ENCODE measurements around the gene TIMM44.

Gene TIMM44

GRCh38 chr19:7925171-7925851, 18.2 kb downstream of the TIMM44 start:
- Mint-ChIP-seq H3K4me3 (peak overlapping the region; percentile 65), H3K4me1 (peaks cover 25% of the 10 kb centered on the region), H3K27me3 (no peaks in the 10 kb centered on the region), H3K27ac (ENCODE audit: low read depth) (peak overlapping the region; percentile 64), H3K36me3 (ENCODE audit: insufficient read depth) (peaks cover 25% of the 10 kb centered on the region), H3K9me3 (no peaks in the 10 kb centered on the region)
- ATAC-seq (replicated peaks; ENCODE audit: extremely low read depth, poor library complexity, severe bottlenecking) (peak; percentile 25), DNase-seq (ENCODE audit: low spot score in 2 of 2) (peak; percentile 65 to 74)

DNA sequence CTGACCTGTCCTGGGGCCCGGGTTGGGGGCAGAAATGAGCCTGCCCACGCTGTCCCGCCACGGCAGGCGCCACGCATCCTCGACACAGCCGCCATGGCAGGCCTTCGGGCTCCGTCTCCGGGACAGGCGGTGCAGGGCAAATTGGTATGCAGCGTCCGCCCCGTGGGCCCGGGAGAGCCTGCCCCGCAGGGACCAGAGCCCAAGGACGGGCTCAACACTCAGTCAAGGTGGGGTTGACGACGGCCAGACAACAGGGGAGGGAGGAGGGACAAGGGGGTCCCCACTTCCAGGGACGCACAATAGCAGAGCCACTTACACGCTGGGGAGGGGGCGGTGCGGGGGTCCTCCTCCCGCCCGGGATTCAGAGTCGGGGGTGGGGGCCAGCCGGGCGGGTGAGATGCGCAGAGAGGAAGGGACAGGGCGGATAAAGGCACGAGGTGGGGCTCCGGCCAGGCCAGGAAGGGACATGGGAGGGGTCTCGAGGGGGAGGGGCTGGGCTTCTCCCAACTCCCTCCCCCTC, 18.8 kb downstream of the TIMM44 start:
- Mint-ChIP-seq H3K9me3 (no peaks in the 10 kb centered on the region), H3K4me1 (peaks cover 31% of the 10 kb centered on the region), H3K27ac (ENCODE audit: low read depth) (peak overlapping the region; percentile 64), H3K4me3 (peak overlapping the region; percentile 65), H3K27me3 (peaks cover 4% of the 10 kb centered on the region), H3K36me3 (ENCODE audit: insufficient read depth) (peaks cover 31% of the 10 kb centered on the region)
- ATAC-seq (replicated peaks; ENCODE audit: extremely low read depth, poor library complexity, severe bottlenecking) (no peak), DNase-seq (ENCODE audit: low spot score in 2 of 2) (no peak)

- ATAC-seq (replicated peaks; ENCODE audit: extremely low read depth, poor library complexity, severe bottlenecking), result no peak
- Mint-ChIP-seq H3K27me3 (peaks cover 9% of the 10 kb centered on the region), H3K27ac (ENCODE audit: low read depth) (no peak overlapping the region), H3K9me3 (no peaks in the 10 kb centered on the region), H3K4me1 (peaks cover 31% of the 10 kb centered on the region), H3K4me3 (peak overlapping the region; percentile 65), H3K36me3 (ENCODE audit: insufficient read depth) (peaks cover 32% of the 10 kb centered on the region)
- DNase-seq (ENCODE audit: low spot score in 2 of 2), result no peak
Observed at GRCh38 chr19:7924241-7924640, 19.2 kb downstream of the TIMM44 start.

DNA sequence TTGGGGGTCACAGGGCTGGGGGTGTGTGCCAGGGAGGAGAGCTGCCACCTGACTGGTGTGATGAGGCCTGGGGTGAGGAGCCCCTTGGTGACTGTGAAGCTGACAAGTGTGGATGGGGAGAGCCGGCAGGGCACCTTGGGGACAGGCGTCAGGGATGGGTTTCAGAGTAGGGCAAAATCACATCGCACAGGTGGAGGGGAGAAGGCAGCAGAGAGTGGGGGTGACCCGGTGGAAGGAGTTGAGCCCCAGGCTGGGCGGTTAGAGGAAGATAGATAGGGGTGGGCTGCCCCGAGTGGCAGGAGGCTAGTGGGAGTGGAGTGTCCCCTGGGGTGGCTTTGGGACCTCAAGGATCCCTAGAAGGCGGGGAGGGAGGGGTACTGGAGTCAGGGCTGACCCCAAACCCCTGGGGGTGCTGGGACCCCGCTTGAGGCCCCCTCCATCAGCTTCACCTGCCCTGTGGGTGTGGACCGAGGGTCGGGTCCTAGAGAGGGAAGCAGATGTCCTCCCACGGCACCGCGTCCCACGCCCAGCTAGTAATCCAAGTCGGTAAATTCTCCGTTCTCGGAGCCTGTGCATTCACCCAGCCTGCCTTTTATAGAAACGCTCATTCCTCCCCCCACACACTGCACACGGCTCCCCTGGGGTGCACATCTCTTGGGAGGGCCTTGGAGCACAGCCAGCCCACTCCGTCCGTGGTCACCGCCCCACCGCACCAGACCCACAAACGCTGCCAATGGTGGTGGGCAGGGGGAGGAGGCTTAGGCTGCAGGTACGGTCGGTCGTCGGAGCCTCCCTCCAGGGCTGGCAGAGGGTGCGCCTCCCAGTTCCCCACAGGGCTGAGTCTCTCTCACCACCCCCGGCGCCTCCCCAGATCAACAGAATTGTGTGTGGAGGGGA, 19.9 kb downstream of the TIMM44 start:
- ATAC-seq (replicated peaks; ENCODE audit: extremely low read depth, poor library complexity, severe bottlenecking) (no peak), DNase-seq (ENCODE audit: low spot score in 2 of 2) (no peak)
- Mint-ChIP-seq H3K36me3 (ENCODE audit: insufficient read depth) (peaks cover 27% of the 10 kb centered on the region), H3K9me3 (no peaks in the 10 kb centered on the region), H3K27me3 (peaks cover 10% of the 10 kb centered on the region), H3K4me3 (peak overlapping the region; percentile 65), H3K4me1 (peaks cover 25% of the 10 kb centered on the region), H3K27ac (ENCODE audit: low read depth) (peak overlapping the region; percentile 71)

- Mint-ChIP-seq H3K27me3 (peaks cover 10% of the 10 kb centered on the region), H3K36me3 (ENCODE audit: insufficient read depth) (peaks cover 28% of the 10 kb centered on the region), H3K9me3 (no peaks in the 10 kb centered on the region), H3K4me3 (peak overlapping the region; percentile 25), H3K27ac (ENCODE audit: low read depth) (peak overlapping the region; percentile 71), H3K4me1 (peaks cover 28% of the 10 kb centered on the region)
- DNase-seq (ENCODE audit: low spot score in 2 of 2) (no peak), ATAC-seq (replicated peaks; ENCODE audit: extremely low read depth, poor library complexity, severe bottlenecking) (no peak)
Observed at GRCh38 chr19:7922836-7923195, 20.6 kb downstream of the TIMM44 start.

DNA sequence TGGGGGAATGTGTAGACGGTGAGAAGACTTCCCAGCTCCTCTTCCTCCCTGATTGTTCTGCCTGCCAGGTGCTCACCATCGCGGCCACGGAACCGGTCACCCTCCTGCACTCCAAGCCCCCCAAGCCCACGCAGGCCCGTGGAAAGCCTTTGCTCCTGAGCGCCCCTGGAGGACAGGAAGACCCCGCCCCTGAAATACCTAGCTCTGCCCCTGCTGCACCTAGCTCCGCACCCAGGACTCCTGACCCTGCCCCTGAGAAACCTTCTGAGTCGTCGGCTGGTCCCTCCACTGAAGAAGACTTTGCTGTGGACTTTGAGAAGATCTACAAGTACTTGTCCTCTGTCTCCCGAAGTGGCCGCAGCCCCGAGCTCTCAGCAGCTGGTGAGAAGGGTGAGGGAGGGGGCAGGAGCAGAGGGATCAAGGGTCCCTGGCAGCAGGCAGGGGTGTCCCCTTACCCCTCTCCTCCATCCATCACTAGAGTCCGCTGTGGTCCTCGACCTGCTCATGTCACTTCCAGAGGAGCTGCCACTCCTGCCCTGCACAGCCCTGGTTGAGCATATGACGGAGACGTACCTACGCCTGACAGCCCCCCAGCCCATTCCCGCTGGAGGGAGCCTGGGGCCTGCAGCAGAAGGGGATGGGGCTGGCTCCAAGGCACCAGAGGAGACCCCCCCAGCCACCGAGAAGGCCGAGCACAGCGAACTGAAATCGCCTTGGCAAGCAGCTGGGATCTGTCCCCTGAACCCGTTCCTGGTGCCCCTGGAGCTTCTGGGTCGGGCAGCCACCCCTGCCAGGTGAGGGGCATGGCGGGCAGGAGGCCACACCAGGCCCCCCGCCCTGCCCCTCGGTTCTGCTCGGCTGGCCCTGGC, 21.3 kb downstream of the TIMM44 start:
- no peaks in the 10 kb centered on the region for H3K9me3 Mint-ChIP-seq
- no peak for ATAC-seq (replicated peaks; ENCODE audit: extremely low read depth, poor library complexity, severe bottlenecking)
- H3K27ac Mint-ChIP-seq (ENCODE audit: low read depth), result no peak overlapping the region
- H3K4me3 Mint-ChIP-seq, result peak overlapping the region; percentile 40
- peaks cover 10% of the 10 kb centered on the region for H3K27me3 Mint-ChIP-seq
- peaks cover 28% of the 10 kb centered on the region for H3K36me3 Mint-ChIP-seq (ENCODE audit: insufficient read depth)
- no peak for DNase-seq (ENCODE audit: low spot score in 2 of 2)
- H3K4me1 Mint-ChIP-seq, result peaks cover 31% of the 10 kb centered on the region

GRCh38 chr19:7921302-7921966, 22.0 kb downstream of the TIMM44 start:
- DNase-seq (ENCODE audit: low spot score in 2 of 2), result no peak
- peak overlapping the region; percentile 72 for H3K4me3 Mint-ChIP-seq
- H3K36me3 Mint-ChIP-seq (ENCODE audit: insufficient read depth), result peaks cover 28% of the 10 kb centered on the region
- peak overlapping the region; percentile 86 for H3K27ac Mint-ChIP-seq (ENCODE audit: low read depth)
- no peaks in the 10 kb centered on the region for H3K9me3 Mint-ChIP-seq
- no peak for ATAC-seq (replicated peaks; ENCODE audit: extremely low read depth, poor library complexity, severe bottlenecking)
- H3K4me1 Mint-ChIP-seq, result peaks cover 31% of the 10 kb centered on the region
- peaks cover 10% of the 10 kb centered on the region for H3K27me3 Mint-ChIP-seq

GRCh38 chr19:7920519-7921301, 22.8 kb downstream of the TIMM44 start:
- Mint-ChIP-seq H3K27me3 (peaks cover 12% of the 10 kb centered on the region), H3K4me1 (peaks cover 33% of the 10 kb centered on the region), H3K4me3 (peak overlapping the region; percentile 72), H3K36me3 (ENCODE audit: insufficient read depth) (peaks cover 26% of the 10 kb centered on the region), H3K9me3 (no peaks in the 10 kb centered on the region), H3K27ac (ENCODE audit: low read depth) (peak overlapping the region; percentile 86)
- DNase-seq (ENCODE audit: low spot score in 2 of 2), result peak; percentile 93 to 95
- ATAC-seq (replicated peaks; ENCODE audit: extremely low read depth, poor library complexity, severe bottlenecking), result peak; percentile 52

- H3K27ac Mint-ChIP-seq (ENCODE audit: low read depth), result peak within 1 kb of the TSS; percentile 86
- DNase-seq (ENCODE audit: low spot score in 2 of 2) (peak; percentile 94 to 96), ATAC-seq (replicated peaks; ENCODE audit: extremely low read depth, poor library complexity, severe bottlenecking) (peak; percentile 73)
- H3K4me1 Mint-ChIP-seq, result peaks cover 36% of the 10 kb centered on the region
- peaks cover 21% of the 10 kb centered on the region for H3K27me3 Mint-ChIP-seq
- H3K9me3 Mint-ChIP-seq, result no peaks in the 10 kb centered on the region
- peak within 1 kb of the TSS; percentile 72 for H3K4me3 Mint-ChIP-seq
- peaks cover 24% of the 10 kb centered on the region for H3K36me3 Mint-ChIP-seq (ENCODE audit: insufficient read depth)
Observed at GRCh38 chr19:7919610-7920518, 23.6 kb downstream of the TIMM44 start, which contains the start of gene SNAPC2. SNAPC2 (plus strand) TSS chr19:7920338; CDS start chr19:7920367, 29 bp downstream.

DNA sequence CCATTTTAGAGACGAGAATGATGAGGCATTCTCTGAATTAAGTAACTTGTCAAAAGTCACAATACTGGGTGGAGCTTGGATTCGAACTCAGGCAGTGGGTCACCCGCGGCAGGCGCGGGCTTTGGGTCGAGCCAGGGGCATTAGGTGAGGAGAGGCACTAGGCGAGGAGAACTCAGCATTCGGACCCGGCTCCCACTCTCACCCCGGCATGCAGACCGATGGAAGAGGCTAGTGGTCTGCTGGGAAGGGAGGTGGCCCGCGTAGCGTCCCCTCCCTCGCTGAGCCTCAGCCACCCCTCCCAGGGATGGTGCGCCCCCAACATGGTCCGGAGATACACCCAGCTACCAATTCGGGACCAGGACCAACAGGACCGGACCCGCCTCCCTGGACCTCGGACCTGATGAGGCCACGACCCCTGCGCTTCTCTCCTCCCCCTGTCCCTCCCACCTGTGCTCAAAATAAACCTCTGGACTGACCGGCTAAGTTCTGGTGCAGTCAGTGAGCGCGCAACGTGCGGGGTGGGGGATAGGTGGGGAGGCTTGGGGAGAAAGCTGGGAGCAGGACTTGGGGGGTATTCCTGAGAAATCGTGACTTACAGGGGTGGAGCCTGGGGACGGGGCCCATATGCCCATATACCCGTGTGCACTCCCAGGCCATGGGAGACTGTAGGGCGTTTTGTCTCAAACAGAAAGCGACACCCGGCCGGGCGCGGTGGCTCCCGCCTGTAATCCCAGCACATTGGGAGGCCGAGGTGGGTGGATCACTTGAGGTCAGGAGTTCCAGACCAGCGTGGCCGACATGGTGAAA, 24.6 kb downstream of the TIMM44 start:
- Mint-ChIP-seq H3K9me3 (no peaks in the 10 kb centered on the region), H3K27me3 (peaks cover 22% of the 10 kb centered on the region), H3K4me1 (peaks cover 36% of the 10 kb centered on the region), H3K27ac (ENCODE audit: low read depth) (no peak overlapping the region), H3K36me3 (ENCODE audit: insufficient read depth) (peaks cover 25% of the 10 kb centered on the region), H3K4me3 (peak overlapping the region; percentile 65)
- no peak for DNase-seq (ENCODE audit: low spot score in 2 of 2)
- no peak for ATAC-seq (replicated peaks; ENCODE audit: extremely low read depth, poor library complexity, severe bottlenecking)
